Measurements from ENCODE around the gene PPP1R3C.

The PPP1R3C gene

GRCh38 chr10:91652364-91652763 is 19.5 kb upstream of the PPP1R3C start:
- POLR2A ChIA-PET: interaction anchor here (0.6 to 2.3 kb wide), 3 partner anchors 19 to 137 kb away, joined by 3 to 7 read pairs (median 3); partner anchors contain the start of gene PPP1R3C
- H3K4me3 ChIP-seq (ENCODE audit: low read depth, low read length): no peak overlapping the region
- CTCF ChIA-PET: interaction anchor here (1.4 to 4.7 kb wide), 5 partner anchors 11 to 42 kb away, joined by 3 to 48 read pairs (median 4); partner anchors contain the start of gene PPP1R3C
- peak; percentile 100 for DNase-seq (ENCODE audit: low read depth, low spot score)
- no peak for TF ChIP-seq CTCF (IDR thresholded peaks at IDR 0.05; ENCODE audit: insufficient read depth, low read length, missing control alignments)

GRCh38 chr10:91643700-91644099 is 10.8 kb upstream of the PPP1R3C start:
- DNase-seq (ENCODE audit: low read depth, low spot score): no peak
- ChIA-PET CTCF (interaction anchor here (1.2 to 5.5 kb wide), 10 partner anchors 8 to 164 kb away, joined by 3 to 39 read pairs (median 4); partner anchors contain the start of gene PPP1R3C), POLR2A (interaction anchor here (1.5 kb wide), 1 partner anchor 11 kb away, joined by 7 read pairs; the partner anchor contains the start of gene PPP1R3C)

GRCh38 chr10:91642831-91643692 is 10.2 kb upstream of the PPP1R3C start:
- ChIA-PET POLR2A (interaction anchor here (1.5 kb wide), 1 partner anchor 10 kb away, joined by 7 read pairs; the partner anchor contains the start of gene PPP1R3C), CTCF (interaction anchor here (1.2 to 5.5 kb wide), 8 partner anchors 8 to 163 kb away, joined by 3 to 39 read pairs (median 5); partner anchors contain the start of gene PPP1R3C)
- H3K4me3 ChIP-seq (ENCODE audit: low read depth, low read length): no peak overlapping the region
- no peak for TF ChIP-seq CTCF (IDR thresholded peaks at IDR 0.05; ENCODE audit: insufficient read depth, low read length, missing control alignments)
- no peak for DNase-seq (ENCODE audit: low read depth, low spot score)

More at GRCh38 chr10:91643700-91644099, 10.8 kb upstream of the PPP1R3C start:
- H3K4me3 ChIP-seq (ENCODE audit: low read depth, low read length): no peak overlapping the region
- peak; percentile 35 for TF ChIP-seq CTCF (IDR thresholded peaks at IDR 0.05; ENCODE audit: insufficient read depth, low read length, missing control alignments)

DNA sequence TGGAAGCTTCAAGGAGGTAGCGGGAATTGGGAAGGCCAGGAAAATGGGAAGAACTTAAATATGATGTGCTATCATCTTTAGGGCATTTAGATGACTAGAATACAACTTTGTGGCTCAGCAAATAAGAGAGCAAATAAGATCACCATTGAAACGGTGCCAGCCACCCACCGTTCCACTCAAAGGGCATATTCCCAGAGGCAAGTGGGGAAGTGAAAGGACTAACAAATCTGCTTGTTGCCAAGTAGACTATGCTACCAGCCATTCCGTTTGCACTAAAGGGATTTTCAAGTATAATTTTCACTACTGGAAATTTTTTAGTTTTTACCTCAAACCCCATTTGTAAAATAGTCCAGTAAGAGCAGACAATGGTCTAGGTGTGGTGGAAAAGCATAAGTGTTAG is 4.0 kb upstream of the PPP1R3C start:
- no peak overlapping the region for H3K4me3 ChIP-seq (ENCODE audit: low read depth, low read length)
- POLR2A ChIA-PET: no interaction called here
- no peak for DNase-seq (ENCODE audit: low read depth, low spot score)
- CTCF ChIA-PET: interaction anchor here (0.7 to 7.9 kb wide), 24 partner anchors 15 to 276 kb away, joined by 3 to 163 read pairs (median 10); partner anchors contain the start of gene HECTD2
- no peak for TF ChIP-seq CTCF (IDR thresholded peaks at IDR 0.05; ENCODE audit: insufficient read depth, low read length, missing control alignments)

DNA sequence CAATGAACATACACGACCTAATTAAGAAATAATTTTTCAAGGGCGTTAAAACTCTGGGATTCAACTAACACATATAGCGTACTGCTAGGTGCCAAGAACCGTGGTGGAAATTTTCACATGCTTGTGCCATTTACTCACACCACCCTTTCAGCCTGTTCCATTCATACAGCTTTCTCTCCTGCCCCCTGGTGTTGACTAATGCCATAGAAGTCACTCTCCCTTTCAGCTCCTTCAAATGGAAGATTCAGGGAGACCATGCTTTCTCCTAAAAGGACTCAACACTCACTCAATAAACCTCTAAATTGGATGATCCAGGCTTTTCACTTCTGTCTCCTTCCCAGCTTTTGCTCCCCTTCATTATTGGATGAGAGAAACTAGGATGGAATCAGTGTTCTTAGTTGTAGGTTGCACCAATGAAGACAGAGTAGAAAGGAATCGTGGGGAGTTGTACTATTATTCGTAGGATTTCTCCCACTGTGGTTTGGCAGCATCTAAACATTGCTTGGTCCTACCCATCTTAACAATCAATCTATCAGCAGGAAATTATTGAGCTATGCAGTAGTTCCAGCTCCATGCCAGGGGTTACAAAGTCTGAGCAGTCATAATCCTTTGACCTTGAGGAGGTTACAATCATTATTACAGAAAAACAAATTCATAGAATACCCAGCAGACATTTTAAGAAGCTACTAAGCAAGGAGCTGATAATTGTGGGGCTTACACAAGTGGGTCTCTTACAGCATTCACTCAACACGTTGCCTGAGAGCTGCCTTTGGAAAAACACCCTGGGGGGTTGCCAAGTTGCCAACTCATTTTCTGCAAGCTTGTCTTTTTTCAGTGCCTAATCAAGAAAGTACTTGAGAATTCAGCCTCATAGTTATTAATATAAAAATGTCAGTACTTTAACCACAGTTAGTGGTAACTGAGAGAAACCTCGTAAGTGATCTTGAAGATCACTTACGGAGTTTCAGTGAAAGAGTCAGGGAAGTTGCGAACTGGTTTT is 2.8 kb upstream of the PPP1R3C start:
- peak; percentile 69 for TF ChIP-seq CTCF (IDR thresholded peaks at IDR 0.05; ENCODE audit: insufficient read depth, low read length, missing control alignments)
- DNase-seq (ENCODE audit: low read depth, low spot score): no peak
- ChIA-PET POLR2A (interaction anchor here (0.7 to 1.3 kb wide), 3 partner anchors 9 to 25 kb away, joined by 3 to 5 read pairs (median 3); no protein-coding TSS in a partner anchor), CTCF (interaction anchor here (0.8 to 7.9 kb wide), 79 partner anchors 9 to 756 kb away, joined by 3 to 163 read pairs (median 5); partner anchors contain the start of gene HECTD2)
- H3K4me3 ChIP-seq (ENCODE audit: low read depth, low read length): no peak overlapping the region

All from AG04449 (cell line).